ENCODE data around the gene NPL. TPM values are rescaled to one million over a fixed set of nuclear protein-coding genes. Genes with fewer than 3 reads are reported as not detected.

The NPL gene
- 10 to 100 TPM in 2 of 3 donors, 1 to 10 TPM in 1; 8.2 to 20.6 (median 19.3) TPM for total RNA-seq

DNA sequence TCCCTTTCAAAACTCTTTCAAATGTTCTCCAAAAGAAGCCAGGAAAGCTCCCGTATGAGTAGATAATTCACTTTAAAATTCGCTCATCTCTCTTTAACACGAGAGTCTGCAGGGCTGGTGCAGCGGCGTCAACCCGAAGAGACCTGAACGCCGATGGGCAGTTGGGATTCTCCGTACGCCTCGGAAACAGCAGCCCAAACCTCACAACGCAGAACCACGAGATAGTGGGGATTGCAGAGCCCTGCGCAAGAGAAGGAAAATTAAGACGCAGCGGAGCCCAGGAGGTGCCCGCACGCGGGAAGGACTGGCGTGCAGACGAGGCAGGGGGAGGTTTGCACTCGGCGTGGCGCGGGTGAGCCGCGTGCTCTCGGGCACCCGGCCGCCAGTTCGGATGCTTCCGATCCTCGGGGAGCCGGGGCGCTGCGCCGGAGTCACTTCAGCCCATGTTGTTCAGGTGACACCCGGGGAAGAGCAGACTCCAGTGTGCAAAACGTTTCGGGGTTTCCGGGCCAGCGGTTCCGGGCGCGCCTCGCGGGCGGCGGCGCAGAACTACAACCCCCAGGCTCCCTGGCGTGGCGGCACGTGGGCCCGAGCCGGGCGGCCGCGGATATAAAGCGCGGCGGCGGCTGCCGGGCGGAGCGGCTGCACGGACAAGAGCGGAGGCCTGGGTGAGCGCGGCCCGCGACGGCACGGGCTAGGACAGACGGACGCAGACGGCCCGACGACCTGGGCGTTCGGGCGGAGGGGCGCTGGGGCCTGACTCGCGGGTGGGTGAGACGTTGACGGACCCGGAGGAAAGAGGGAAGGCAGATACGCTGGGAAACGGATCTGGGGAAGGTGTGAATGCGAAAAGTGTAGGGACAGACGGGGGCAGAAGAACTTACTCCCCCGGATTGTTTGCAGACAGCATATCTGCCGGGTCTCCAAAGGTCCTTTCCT, at the start of gene NPL:
NPL (plus strand) TSS at position 636 of the 939 bp plus-strand sequence. CDS start 4,599 bp downstream, outside the sequence.
- H3K36me3 ChIP-seq, result no peaks in the 10 kb centered on the region
- peak; percentile 37 for TF ChIP-seq POLR2A (IDR thresholded peaks at IDR 0.05)
- TF ChIP-seq POLR2AphosphoS5 (IDR thresholded peaks at IDR 0.05), result peak; percentile 61 to 77 (median 64)
- TF ChIP-seq CTCF (IDR thresholded peaks at IDR 0.05), result no peak
- no peaks in the 10 kb centered on the region for H3K9me3 ChIP-seq
- H3K27me3 ChIP-seq, result no peaks in the 10 kb centered on the region
- peak within 1 kb of the TSS; percentile 54 to 75 for H3K27ac ChIP-seq
- peak within 1 kb of the TSS; percentile 56 to 88 (median 73) for H3K4me3 ChIP-seq
- DNase-seq (ENCODE audit: low spot score in 2 of 2), result peak; percentile 72
- intact Hi-C loops (cut with DNase I; ENCODE audit: low total_unique reads), result no loop called here
- no peaks in the 10 kb centered on the region for H3K4me1 ChIP-seq

- intact Hi-C loops (cut with DNase I; ENCODE audit: low total_unique reads), result no loop called here
- H3K4me1 ChIP-seq, result no peaks in the 10 kb centered on the region
- H3K27me3 ChIP-seq, result no peaks in the 10 kb centered on the region
- H3K4me3 ChIP-seq, result no peak overlapping the region
- H3K9me3 ChIP-seq, result no peaks in the 10 kb centered on the region
- no peaks in the 10 kb centered on the region for H3K36me3 ChIP-seq
- TF ChIP-seq CTCF (IDR thresholded peaks at IDR 0.05), result no peak
- no peak for TF ChIP-seq POLR2A (IDR thresholded peaks at IDR 0.05)
- no peak for TF ChIP-seq POLR2AphosphoS5 (IDR thresholded peaks at IDR 0.05)
- DNase-seq (ENCODE audit: low spot score in 2 of 2), result no peak
- no peak overlapping the region for H3K27ac ChIP-seq
Measured at GRCh38 chr1:182740120-182740519, 49.5 kb upstream of the NPL start.

DNA sequence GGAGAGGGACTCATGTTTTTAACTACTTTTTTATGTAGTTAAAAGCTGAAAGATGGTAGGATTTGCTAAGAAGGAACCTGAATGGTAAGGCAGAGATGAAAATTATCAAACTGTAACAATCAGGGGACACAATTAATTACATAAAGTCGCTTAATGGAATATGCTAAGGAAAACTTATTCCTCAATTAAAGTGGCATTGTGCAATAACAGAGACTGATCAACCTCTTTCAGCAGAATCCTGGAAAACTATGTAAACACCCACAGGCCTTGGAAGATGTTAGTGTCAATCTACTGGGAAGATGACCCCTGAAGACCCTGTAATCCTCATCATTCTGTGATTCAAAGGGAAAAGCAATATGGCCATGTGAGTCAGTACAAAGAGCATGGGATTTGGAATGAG, 46.8 kb upstream of the NPL start:
- Histone ChIP-seq H3K27ac (no peak overlapping the region), H3K27me3 (no peaks in the 10 kb centered on the region), H3K9me3 (no peaks in the 10 kb centered on the region), H3K36me3 (no peaks in the 10 kb centered on the region), H3K4me1 (no peaks in the 10 kb centered on the region), H3K4me3 (no peak overlapping the region)
- no peak for TF ChIP-seq CTCF (IDR thresholded peaks at IDR 0.05)
- no peak for TF ChIP-seq POLR2AphosphoS5 (IDR thresholded peaks at IDR 0.05)
- TF ChIP-seq POLR2A (IDR thresholded peaks at IDR 0.05), result no peak
- intact Hi-C loops (cut with DNase I; ENCODE audit: low total_unique reads), result no loop called here
- DNase-seq (ENCODE audit: low spot score in 2 of 2), result no peak

DNA sequence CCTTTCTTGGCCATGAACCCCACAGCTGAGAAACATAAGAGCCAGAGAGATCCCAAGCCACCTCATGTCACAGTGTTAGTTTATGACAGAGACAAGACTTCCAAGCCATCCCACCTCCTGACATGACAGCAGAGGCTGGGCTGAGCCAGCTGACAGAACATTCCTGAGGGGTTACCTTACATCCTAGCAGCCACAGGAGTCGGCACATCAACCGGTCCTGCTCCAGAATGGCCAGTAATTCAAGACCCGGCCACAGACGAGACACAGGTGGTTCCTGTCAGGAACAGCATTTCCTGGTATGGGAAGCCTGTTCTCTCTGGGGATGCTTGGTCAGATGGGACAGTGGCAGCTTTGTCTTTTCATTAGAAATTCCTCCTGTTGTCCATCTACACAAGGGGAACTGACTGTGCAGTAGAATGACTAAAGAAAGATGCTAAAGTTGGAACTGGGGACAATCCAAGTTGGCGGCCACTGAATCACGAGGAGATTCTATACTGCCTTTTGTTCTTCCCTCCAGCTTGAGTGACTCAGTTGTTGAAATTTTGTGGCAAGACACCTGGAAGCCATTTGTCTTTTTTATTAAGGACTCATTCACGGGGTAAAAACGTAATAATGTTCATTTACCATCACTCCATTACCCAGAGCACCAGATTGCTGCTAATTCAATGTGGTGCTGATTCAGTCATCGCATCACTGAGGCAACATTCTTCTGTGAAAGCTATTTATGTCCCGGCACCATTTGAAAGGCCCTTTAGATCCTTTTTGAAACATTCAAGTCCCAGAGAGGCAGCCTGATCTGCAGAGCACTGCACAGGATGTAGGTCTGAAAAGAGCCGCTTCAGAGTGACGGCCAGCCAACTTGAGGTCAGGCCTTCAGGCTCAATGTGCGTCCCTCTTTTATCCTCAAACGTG, 37.2 kb upstream of the NPL start:
- intact Hi-C loops (cut with DNase I; ENCODE audit: low total_unique reads), result no loop called here
- Histone ChIP-seq H3K4me1 (no peaks in the 10 kb centered on the region), H3K27me3 (no peaks in the 10 kb centered on the region), H3K36me3 (no peaks in the 10 kb centered on the region), H3K4me3 (no peak overlapping the region), H3K27ac (no peak overlapping the region), H3K9me3 (no peaks in the 10 kb centered on the region)
- no peak for DNase-seq (ENCODE audit: low spot score in 2 of 2)
- TF ChIP-seq POLR2A (IDR thresholded peaks at IDR 0.05) (no peak), POLR2AphosphoS5 (IDR thresholded peaks at IDR 0.05) (no peak), CTCF (IDR thresholded peaks at IDR 0.05) (no peak)
